HepG2 (cell line): Measurements from ENCODE around the gene HES7. TPM values are rescaled to one million over a fixed set of nuclear protein-coding genes. Genes with fewer than 3 reads are reported as not detected.

Source experiments
- GTF3A ChIP-seq: sonication (generic); formaldehyde crosslinking; conservative IDR thresholded peaks from 2 replicates; pipeline ENCODE4 v1.4.0; 2020; ENCODE audit warnings: mild to moderate bottlenecking, missing genetic modification reagents
- NBN ChIP-seq: fragments of 450-650 bp; conservative IDR thresholded peaks from 2 replicates; pipeline ENCODE4 v1.6.1; 2017
- NFYC ChIP-seq: IDR thresholded peaks from 2 replicates; pipeline ENCODE4 v1.6.1; 2016; ENCODE audit warnings: missing genetic modification reagents, missing compliant biosample characterization
- TBL1XR1 ChIP-seq: fragments of 150-350 bp; IDR thresholded peaks from 2 replicates; pipeline ENCODE4 v1.6.1; 2014; ENCODE audit warnings: borderline replicate concordance, low read length; ENCODE audit not compliant: partially characterized antibody
- TEAD3 ChIP-seq: optimal IDR thresholded peaks from 2 replicates; pipeline ENCODE3; 2016; ENCODE audit warnings: borderline replicate concordance
- TGIF2 ChIP-seq: IDR thresholded peaks from 2 replicates; pipeline ENCODE4 v1.6.1; 2016; ENCODE audit warnings: control low read depth, missing compliant biosample characterization
- XRCC5 ChIP-seq: fragments of 200-400 bp; formaldehyde crosslinking; optimal IDR thresholded peaks from 2 replicates; pipeline ENCODE3; 2017; ENCODE audit warnings: mild to moderate bottlenecking, low read length
- YY1 ChIP-seq: IDR thresholded peaks from 2 replicates; pipeline ENCODE4 v1.6.1; 2011; ENCODE audit warnings: low read length, low read depth, moderate library complexity, mild to moderate bottlenecking; ENCODE audit not compliant: insufficient read depth, insufficient replicate concordance
- ZNF296 ChIP-seq: sonication (generic); formaldehyde crosslinking; conservative IDR thresholded peaks from 2 replicates; pipeline ENCODE4 v1.5.0; 2020; ENCODE audit warnings: mild to moderate bottlenecking, missing genetic modification reagents
- ZNF597 ChIP-seq: sonication (generic); formaldehyde crosslinking; IDR thresholded peaks from 2 replicates; pipeline ENCODE4 v1.5.0; 2020; ENCODE audit warnings: missing genetic modification reagents
- ZNF598 ChIP-seq: sonication (generic); formaldehyde crosslinking; IDR thresholded peaks from 2 replicates; pipeline ENCODE4 v1.5.1; 2020; ENCODE audit warnings: mild to moderate bottlenecking, missing genetic modification reagents, borderline replicate concordance
- ZNF777 ChIP-seq: sonication (generic); formaldehyde crosslinking; IDR thresholded peaks from 2 replicates; pipeline ENCODE4 v1.4.0; 2020; ENCODE audit warnings: missing genetic modification reagents
- polyA plus RNA-seq, 8 experiments: library from polyadenylated mRNA; depleted of rRNA in 3 of 8; stranded (reverse) in 7 of 8; unstranded in 1 of 8; fragments of >200 nt; fragmentation: Illumina TruSeq in 4 of 8; extraction: Trizol in 4 of 8; gene quantifications; 2 replicates each; pipeline versions ENCODE4 v1.2.1 to v1.2.3, GENCODE V29; 2011 to 2016; ENCODE audit warnings: low read depth in 4 of 8, missing spikeins in 1 of 8, mixed read lengths in 1 of 8; ENCODE audit not compliant: insufficient read depth in 1 of 8
- total RNA-seq, 5 experiments: library from RNA; depleted of rRNA; stranded (reverse); fragments of >200 nt; fragmentation: Illumina TruSeq; extraction: Trizol; gene quantifications; 2 replicates each; pipeline ENCODE4 v1.2.3, GENCODE V29; 2016; ENCODE audit warnings: low read depth in 1 of 5
- TF ChIP-seq, protein P1 (sequence below): sonication (generic); formaldehyde crosslinking; IDR thresholded peaks from 2 replicates; pipeline ENCODE4 v1.8.1; 2023; ENCODE audit warnings: missing genetic modification reagents, inconsistent platforms, borderline replicate concordance
- TF ChIP-seq, protein P2 (sequence below): sonication (generic); formaldehyde crosslinking; IDR thresholded peaks from 2 replicates; pipeline ENCODE4 v1.5.1; 2020; ENCODE audit warnings: mild to moderate bottlenecking, missing genetic modification reagents, borderline replicate concordance
- TF ChIP-seq, protein P3 (sequence below): sonication (generic); formaldehyde crosslinking; IDR thresholded peaks from 2 replicates; pipeline ENCODE4 v1.8.0; 2022; ENCODE audit warnings: missing genetic modification reagents, low read depth, mild to moderate bottlenecking, borderline replicate concordance
- TF ChIP-seq, protein P4 (sequence below): sonication (generic); formaldehyde crosslinking; IDR thresholded peaks from 2 replicates; pipeline ENCODE4 v1.4.0; 2020; ENCODE audit warnings: mild to moderate bottlenecking, missing genetic modification reagents
- TF ChIP-seq, protein P5 (sequence below): sonication (generic); formaldehyde crosslinking; IDR thresholded peaks from 2 replicates; pipeline ENCODE4 v1.5.0; 2020; ENCODE audit warnings: missing genetic modification reagents, mild to moderate bottlenecking, borderline replicate concordance

HES7 gene
- total and polyA plus RNA-seq, 2 of the 13 experiments (the other 11 are each of a cell fraction or from before 2014, with no cell fraction given) = not detected

- TF ChIP-seq, protein P1, sequence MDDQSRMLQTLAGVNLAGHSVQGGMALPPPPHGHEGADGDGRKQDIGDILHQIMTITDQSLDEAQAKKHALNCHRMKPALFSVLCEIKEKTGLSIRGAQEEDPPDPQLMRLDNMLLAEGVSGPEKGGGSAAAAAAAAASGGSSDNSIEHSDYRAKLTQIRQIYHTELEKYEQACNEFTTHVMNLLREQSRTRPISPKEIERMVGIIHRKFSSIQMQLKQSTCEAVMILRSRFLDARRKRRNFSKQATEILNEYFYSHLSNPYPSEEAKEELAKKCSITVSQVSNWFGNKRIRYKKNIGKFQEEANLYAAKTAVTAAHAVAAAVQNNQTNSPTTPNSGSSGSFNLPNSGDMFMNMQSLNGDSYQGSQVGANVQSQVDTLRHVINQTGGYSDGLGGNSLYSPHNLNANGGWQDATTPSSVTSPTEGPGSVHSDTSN = no peak
- TF ChIP-seq TBL1XR1 (no peak), NBN (no peak), ZNF598 (CRISPR knock-in tag) (no peak), GTF3A (CRISPR knock-in tag) (no peak), ZNF296 (CRISPR knock-in tag) (no peak), TEAD3 (CRISPR knock-in tag) (no peak), XRCC5 (no peak), YY1 (peak; percentile 40), ZNF777 (CRISPR knock-in tag) (0 out of 2 replicates have a peak, but pooled peaks have one; percentile 20), ZNF597 (CRISPR knock-in tag) (no peak), NFYC (CRISPR knock-in tag) (peak; percentile 94), TGIF2 (CRISPR knock-in tag) (no peak)
- TF ChIP-seq, protein P2, sequence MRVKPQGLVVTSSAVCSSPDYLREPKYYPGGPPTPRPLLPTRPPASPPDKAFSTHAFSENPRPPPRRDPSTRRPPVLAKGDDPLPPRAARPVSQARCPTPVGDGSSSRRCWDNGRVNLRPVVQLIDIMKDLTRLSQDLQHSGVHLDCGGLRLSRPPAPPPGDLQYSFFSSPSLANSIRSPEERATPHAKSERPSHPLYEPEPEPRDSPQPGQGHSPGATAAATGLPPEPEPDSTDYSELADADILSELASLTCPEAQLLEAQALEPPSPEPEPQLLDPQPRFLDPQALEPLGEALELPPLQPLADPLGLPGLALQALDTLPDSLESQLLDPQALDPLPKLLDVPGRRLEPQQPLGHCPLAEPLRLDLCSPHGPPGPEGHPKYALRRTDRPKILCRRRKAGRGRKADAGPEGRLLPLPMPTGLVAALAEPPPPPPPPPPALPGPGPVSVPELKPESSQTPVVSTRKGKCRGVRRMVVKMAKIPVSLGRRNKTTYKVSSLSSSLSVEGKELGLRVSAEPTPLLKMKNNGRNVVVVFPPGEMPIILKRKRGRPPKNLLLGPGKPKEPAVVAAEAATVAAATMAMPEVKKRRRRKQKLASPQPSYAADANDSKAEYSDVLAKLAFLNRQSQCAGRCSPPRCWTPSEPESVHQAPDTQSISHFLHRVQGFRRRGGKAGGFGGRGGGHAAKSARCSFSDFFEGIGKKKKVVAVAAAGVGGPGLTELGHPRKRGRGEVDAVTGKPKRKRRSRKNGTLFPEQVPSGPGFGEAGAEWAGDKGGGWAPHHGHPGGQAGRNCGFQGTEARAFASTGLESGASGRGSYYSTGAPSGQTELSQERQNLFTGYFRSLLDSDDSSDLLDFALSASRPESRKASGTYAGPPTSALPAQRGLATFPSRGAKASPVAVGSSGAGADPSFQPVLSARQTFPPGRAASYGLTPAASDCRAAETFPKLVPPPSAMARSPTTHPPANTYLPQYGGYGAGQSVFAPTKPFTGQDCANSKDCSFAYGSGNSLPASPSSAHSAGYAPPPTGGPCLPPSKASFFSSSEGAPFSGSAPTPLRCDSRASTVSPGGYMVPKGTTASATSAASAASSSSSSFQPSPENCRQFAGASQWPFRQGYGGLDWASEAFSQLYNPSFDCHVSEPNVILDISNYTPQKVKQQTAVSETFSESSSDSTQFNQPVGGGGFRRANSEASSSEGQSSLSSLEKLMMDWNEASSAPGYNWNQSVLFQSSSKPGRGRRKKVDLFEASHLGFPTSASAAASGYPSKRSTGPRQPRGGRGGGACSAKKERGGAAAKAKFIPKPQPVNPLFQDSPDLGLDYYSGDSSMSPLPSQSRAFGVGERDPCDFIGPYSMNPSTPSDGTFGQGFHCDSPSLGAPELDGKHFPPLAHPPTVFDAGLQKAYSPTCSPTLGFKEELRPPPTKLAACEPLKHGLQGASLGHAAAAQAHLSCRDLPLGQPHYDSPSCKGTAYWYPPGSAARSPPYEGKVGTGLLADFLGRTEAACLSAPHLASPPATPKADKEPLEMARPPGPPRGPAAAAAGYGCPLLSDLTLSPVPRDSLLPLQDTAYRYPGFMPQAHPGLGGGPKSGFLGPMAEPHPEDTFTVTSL (CRISPR knock-in tag) = no peak
- TF ChIP-seq, protein P3, sequence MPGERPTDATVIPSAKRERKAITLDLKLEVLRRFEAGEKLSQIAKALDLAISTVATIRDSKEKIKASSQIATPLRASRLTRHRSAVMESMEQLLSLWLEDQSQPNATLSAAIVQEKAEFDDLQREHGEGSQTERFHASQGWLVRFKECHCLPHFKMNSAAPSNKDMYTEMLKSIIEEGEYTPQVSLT (CRISPR knock-in tag) = no peak
- TF ChIP-seq, protein P4, sequence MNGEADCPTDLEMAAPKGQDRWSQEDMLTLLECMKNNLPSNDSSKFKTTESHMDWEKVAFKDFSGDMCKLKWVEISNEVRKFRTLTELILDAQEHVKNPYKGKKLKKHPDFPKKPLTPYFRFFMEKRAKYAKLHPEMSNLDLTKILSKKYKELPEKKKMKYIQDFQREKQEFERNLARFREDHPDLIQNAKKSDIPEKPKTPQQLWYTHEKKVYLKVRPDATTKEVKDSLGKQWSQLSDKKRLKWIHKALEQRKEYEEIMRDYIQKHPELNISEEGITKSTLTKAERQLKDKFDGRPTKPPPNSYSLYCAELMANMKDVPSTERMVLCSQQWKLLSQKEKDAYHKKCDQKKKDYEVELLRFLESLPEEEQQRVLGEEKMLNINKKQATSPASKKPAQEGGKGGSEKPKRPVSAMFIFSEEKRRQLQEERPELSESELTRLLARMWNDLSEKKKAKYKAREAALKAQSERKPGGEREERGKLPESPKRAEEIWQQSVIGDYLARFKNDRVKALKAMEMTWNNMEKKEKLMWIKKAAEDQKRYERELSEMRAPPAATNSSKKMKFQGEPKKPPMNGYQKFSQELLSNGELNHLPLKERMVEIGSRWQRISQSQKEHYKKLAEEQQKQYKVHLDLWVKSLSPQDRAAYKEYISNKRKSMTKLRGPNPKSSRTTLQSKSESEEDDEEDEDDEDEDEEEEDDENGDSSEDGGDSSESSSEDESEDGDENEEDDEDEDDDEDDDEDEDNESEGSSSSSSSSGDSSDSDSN (CRISPR knock-in tag) = no peak
- TF ChIP-seq, protein P5, sequence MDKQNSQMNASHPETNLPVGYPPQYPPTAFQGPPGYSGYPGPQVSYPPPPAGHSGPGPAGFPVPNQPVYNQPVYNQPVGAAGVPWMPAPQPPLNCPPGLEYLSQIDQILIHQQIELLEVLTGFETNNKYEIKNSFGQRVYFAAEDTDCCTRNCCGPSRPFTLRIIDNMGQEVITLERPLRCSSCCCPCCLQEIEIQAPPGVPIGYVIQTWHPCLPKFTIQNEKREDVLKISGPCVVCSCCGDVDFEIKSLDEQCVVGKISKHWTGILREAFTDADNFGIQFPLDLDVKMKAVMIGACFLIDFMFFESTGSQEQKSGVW (CRISPR knock-in tag) = no peak
These were observed 32.5 kb upstream of the HES7 start (continued) for GRCh38 chr17:8156246-8156992.
